Sigmoid colon (tissue), 7 donors: ENCODE data around the gene PDE6B. TPM values are rescaled to one million over a fixed set of nuclear protein-coding genes. Genes with fewer than 3 reads are reported as not detected.

Experiments used
- DNase-seq: peaks from one replicate; pipeline ENCODE4 v3.0.0-alpha.2; 2019
- H3K27ac ChIP-seq, 4 donors: fragments of 200-600 bp; sonication (generic); one replicate each; pipeline ENCODE4 v1.5.1; 2016 to 2019; ENCODE audit warnings: mild to moderate bottlenecking in 1 of 4
- H3K27me3 ChIP-seq, 3 donors: fragments of 200-600 bp; sonication (generic); one replicate each; pipeline ENCODE4 v1.5.1; 2019; ENCODE audit warnings: mild to moderate bottlenecking in 1 of 3
- H3K36me3 ChIP-seq, 4 donors: fragments of 200-600 bp; sonication (generic); one replicate each; pipeline ENCODE4 v1.5.1; 2016 to 2019
- H3K4me1 ChIP-seq, 4 donors: fragments of 200-600 bp; sonication (generic); one replicate each; pipeline ENCODE4 v1.5.1; 2017 to 2019
- H3K4me3 ChIP-seq, 4 donors: fragments of 200-600 bp; sonication (generic); one replicate each; pipeline ENCODE4 v1.5.1; 2017 to 2019; ENCODE audit warnings: mild to moderate bottlenecking in 2 of 4, moderate library complexity in 1 of 4
- H3K9me3 ChIP-seq, 4 donors: fragments of 200-600 bp in 3 of 4; sonication (generic) in 3 of 4; one replicate each; pipeline versions ENCODE4 v1.5.1 to v1.6.1; 2013 to 2019
- CTCF ChIP-seq, 4 experiments: fragments of 450-650 bp in 3 of 4; fragments of 200-600 bp in 1 of 4; IDR thresholded peaks; one replicate each; pipeline ENCODE4 v1.5.1; 2016 to 2019; ENCODE audit warnings: antibody characterized with exemption in 4 of 4, mild to moderate bottlenecking in 3 of 4, moderate library complexity in 2 of 4
- EP300 ChIP-seq, 4 donors: sonication (generic); formaldehyde crosslinking; IDR thresholded peaks; one replicate each; pipeline ENCODE4 v1.6.1; 2017; ENCODE audit warnings: antibody characterized with exemption in 4 of 4
- POLR2A ChIP-seq, 2 donors: fragments of 450-650 bp; IDR thresholded peaks; one replicate each; pipeline ENCODE4 v1.6.1; 2016; ENCODE audit warnings: antibody characterized with exemption in 2 of 2, mild to moderate bottlenecking in 2 of 2, moderate library complexity in 2 of 2
- POLR2AphosphoS5 ChIP-seq, 4 donors: sonication (generic); formaldehyde crosslinking; IDR thresholded peaks; one replicate each; pipeline ENCODE4 v1.6.1; 2017; ENCODE audit warnings: antibody characterized with exemption in 4 of 4
- WGBS, 2 donors: extraction: QIAGEN DNeasy Blood & Tissue Kit; methylation state at CpG; one replicate each; pipeline ENCODE4 v1.1.7; 2013; 5-methylcytosine and 5-hydroxymethylcytosine counted together
- intact Hi-C: fragments of 100-400 bp; cut with DNase I; formaldehyde crosslinking; loops from one replicate; pipeline ENCODE4 v1.15.1; 2023
- polyA plus RNA-seq, 3 donors: library from polyadenylated mRNA; stranded (reverse); fragments of 200-250 nt; gene quantifications; one replicate each; pipeline ENCODE4 v1.2.3, GENCODE V29; 2013
- total RNA-seq, 4 donors: library from RNA; depleted of rRNA; stranded (reverse); fragments of >200 nt; gene quantifications; one replicate each; pipeline ENCODE4 v1.1.0, GENCODE V29; 2016
- donor health status: healthy with polysubstance abuse.
- donor health status: Bipolar disorder and iron deficiency.
- donor health status: healthy.

The PDE6B gene
- total and polyA plus RNA-seq, 7 donors, result under 0.01 to 5.4 (median 1.5) TPM; not detected in 1

- Histone ChIP-seq H3K27me3 (peaks cover 0 to 20% (median 5%) of the 10 kb centered on the region in 3 donors), H3K4me3 (no peak overlapping the region), H3K27ac (no peak overlapping the region), H3K36me3 (no peaks in the 10 kb centered on the region), H3K4me1 (no peaks in the 10 kb centered on the region), H3K9me3 (no peaks in the 10 kb centered on the region)
- no peak for DNase-seq
- 91 to 95% methylated on average over 27 of the region's 27 CpGs for WGBS, 2 donors
- no peak for TF ChIP-seq POLR2AphosphoS5 (IDR thresholded peaks at IDR 0.05)
- no peak for TF ChIP-seq EP300 (IDR thresholded peaks at IDR 0.05)
- TF ChIP-seq POLR2A (IDR thresholded peaks at IDR 0.05), result no peak
- TF ChIP-seq CTCF (IDR thresholded peaks at IDR 0.05), result no peak
- intact Hi-C loops, result no loop called here
These were observed 8.3 kb upstream of the PDE6B start for GRCh38 chr4:616911-617643.

GRCh38 chr4:617644-618641 is 7.4 kb upstream of the PDE6B start:
- intact Hi-C loops, result no loop called here
- Histone ChIP-seq H3K36me3 (no peaks in the 10 kb centered on the region), H3K4me3 (no peak overlapping the region), H3K4me1 (no peaks in the 10 kb centered on the region), H3K27me3 (peaks cover 0 to 16% (median 0%) of the 10 kb centered on the region in 3 donors), H3K27ac (no peak overlapping the region), H3K9me3 (no peaks in the 10 kb centered on the region)
- 51 to 68% methylated on average over 18 of the region's 18 CpGs for WGBS, 2 donors
- no peak for TF ChIP-seq POLR2AphosphoS5 (IDR thresholded peaks at IDR 0.05)
- no peak for TF ChIP-seq POLR2A (IDR thresholded peaks at IDR 0.05)
- no peak for TF ChIP-seq CTCF (IDR thresholded peaks at IDR 0.05)
- no peak for TF ChIP-seq EP300 (IDR thresholded peaks at IDR 0.05)
- no peak for DNase-seq

- DNase-seq, result no peak
- peaks cover 0 to 28% (median 0%) of the 10 kb centered on the region in 3 donors for H3K27me3 ChIP-seq
- WGBS, 2 donors, result 82 to 86% methylated on average over 11 of the region's 11 CpGs
- H3K9me3 ChIP-seq, result no peaks in the 10 kb centered on the region
- H3K36me3 ChIP-seq, result no peaks in the 10 kb centered on the region
- no peak overlapping the region for H3K4me3 ChIP-seq
- TF ChIP-seq EP300 (IDR thresholded peaks at IDR 0.05) (no peak), POLR2A (IDR thresholded peaks at IDR 0.05) (no peak), POLR2AphosphoS5 (IDR thresholded peaks at IDR 0.05) (no peak), CTCF (IDR thresholded peaks at IDR 0.05) (no peak)
- H3K27ac ChIP-seq, result no peak overlapping the region
- no peaks in the 10 kb centered on the region for H3K4me1 ChIP-seq
- intact Hi-C loops, result no loop called here
These were observed 5.2 kb upstream of the PDE6B start for GRCh38 chr4:620201-620600.

- Histone ChIP-seq H3K36me3 (no peaks in the 10 kb centered on the region), H3K27me3 (peaks cover 0 to 29% (median 0%) of the 10 kb centered on the region in 3 donors), H3K9me3 (no peaks in the 10 kb centered on the region), H3K4me1 (no peaks in the 10 kb centered on the region), H3K4me3 (no peak overlapping the region), H3K27ac (no peak overlapping the region)
- 90 to 92% methylated on average over 19 of the region's 19 CpGs for WGBS, 2 donors
- no peak for DNase-seq
- TF ChIP-seq CTCF (IDR thresholded peaks at IDR 0.05) (no peak), POLR2A (IDR thresholded peaks at IDR 0.05) (no peak), POLR2AphosphoS5 (IDR thresholded peaks at IDR 0.05) (no peak), EP300 (IDR thresholded peaks at IDR 0.05) (no peak)
- intact Hi-C loops, result no loop called here
These were observed 4.5 kb upstream of the PDE6B start for GRCh38 chr4:620851-621261.
